Stimulated activated CD4-positive, alpha-beta T cell treated with anti-CD3 and anti-CD28 coated beads, Interleukin-1b, Interleukin-23, amount 100 ng/mL, for 4 hours (primary cell): ENCODE results near the gene NXPH3.

ENCODE experiments used
- DNase-seq, 2 donors: peaks; one replicate each; pipeline ENCODE4 v3.0.0-alpha.2; 2020; ENCODE audit warnings: low read depth in 2 of 2

The NXPH3 gene

DNA sequence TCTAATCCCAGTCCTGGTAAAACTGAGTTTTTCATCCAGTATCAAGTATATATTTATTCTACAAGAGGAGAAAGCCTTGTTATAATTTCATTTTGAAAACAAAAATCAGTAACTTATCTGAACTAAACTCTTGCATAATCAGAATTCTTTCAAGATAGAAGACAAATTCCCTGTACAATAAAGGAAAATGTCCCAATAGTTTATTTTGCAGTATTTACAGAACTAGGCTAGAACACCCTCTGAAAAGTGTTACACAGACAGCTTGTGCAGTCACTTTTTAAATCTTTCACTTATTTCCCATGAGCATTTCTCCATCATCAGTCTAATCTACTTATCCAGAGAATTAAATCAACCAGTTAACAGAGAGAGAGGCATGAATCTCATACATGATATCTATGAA, 53.8 kb downstream of the NXPH3 start:
- DNase-seq: no peak

DNA sequence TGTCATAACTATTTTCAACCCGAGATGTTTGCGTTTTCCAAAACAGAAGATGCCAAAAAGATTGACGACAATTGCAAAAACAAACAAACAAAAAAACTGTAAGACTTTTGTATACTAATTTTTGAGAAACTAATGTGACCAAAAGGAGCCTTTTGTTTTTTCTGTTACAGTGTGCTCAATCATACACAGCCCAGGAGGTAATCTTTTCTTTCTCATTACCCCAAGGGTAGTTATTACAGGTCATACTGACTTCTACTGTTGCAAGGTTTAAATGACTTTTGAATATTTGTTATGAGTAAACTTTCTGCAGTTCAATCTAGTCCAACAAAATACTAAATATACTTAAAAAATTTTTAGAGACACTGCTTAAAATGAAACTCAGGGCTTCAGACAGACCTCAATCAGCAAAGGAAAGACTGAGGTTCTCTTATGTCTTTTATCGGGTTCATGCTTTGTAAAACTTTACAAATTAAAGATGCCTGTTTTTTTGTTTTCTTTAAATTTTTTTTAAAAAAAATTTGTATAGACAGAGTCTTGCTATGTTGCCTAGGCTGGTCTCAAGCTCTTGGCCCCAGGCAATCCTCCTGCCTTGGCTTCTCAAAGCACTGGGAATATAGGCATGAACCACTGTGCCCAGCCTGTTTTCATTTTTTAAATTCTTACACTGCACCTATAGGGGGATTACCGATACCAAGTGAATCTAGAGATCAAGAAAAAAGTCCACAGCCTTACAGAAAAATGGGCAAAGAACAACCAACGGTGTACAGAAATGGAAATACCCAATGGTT, 54.6 kb downstream of the NXPH3 start:
- no peak for DNase-seq

DNA sequence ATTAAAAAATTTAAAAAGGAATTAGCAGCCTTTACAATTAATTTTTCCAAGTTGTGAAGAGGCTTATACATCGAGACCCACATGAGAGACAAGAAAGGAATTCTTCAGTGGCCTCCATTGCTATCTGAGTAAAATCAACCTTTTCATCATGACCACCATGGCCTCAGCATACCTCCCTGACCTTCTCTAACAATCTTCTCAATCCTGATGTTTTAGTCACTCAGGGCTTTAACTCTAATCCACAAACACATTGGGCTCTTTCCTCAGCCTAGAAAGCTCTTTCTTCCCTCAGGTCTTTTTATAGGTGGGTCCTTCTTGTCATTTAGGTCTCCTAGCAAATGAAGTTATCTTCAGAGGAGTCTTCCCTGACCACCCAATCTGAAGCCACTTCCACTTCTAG, 55.8 kb downstream of the NXPH3 start:
- no peak for DNase-seq
